Measurements from ENCODE around the gene PLXNC1. TPM values are rescaled to one million over a fixed set of nuclear protein-coding genes. Genes with fewer than 3 reads are reported as not detected.

The PLXNC1 gene
- total and polyA plus RNA-seq, 7 donors, result 1.2 to 10.2 (median 4.3) TPM

GRCh38 chr12:94261119-94261518 lies 112.7 kb downstream of the PLXNC1 start:
- intact Hi-C loops (cut with DNase I), result loop anchor here (5.0 kb wide), 1 partner anchor 114 kb away; the partner anchor contains the start of gene PLXNC1
- Histone ChIP-seq H3K36me3 (no peaks in the 10 kb centered on the region), H3K4me3 (no peak overlapping the region), H3K27me3 (no peaks in the 10 kb centered on the region), H3K4me1 (peaks cover 0 to 28% (median 23%) of the 10 kb centered on the region in 4 donors), H3K27ac (peak overlapping the region; percentile 82 to 85 (median 84)), H3K9me3 (no peaks in the 10 kb centered on the region)
- 69 to 93% methylated on average over 2 of the region's 2 CpGs for WGBS, 2 donors
- TF ChIP-seq POLR2AphosphoS5 (IDR thresholded peaks at IDR 0.05), result no peak
- TF ChIP-seq CTCF (IDR thresholded peaks at IDR 0.05), result no peak
- TF ChIP-seq POLR2A (IDR thresholded peaks at IDR 0.05), result no peak
- TF ChIP-seq EP300 (IDR thresholded peaks at IDR 0.05), result no peak
- DNase-seq, result no peak

- intact Hi-C loops (cut with DNase I), result loop anchor here (2.0 to 5.0 kb wide), 2 partner anchors 114 to 199 kb away; partner anchors contain the start of gene PLXNC1
Observed at GRCh38 chr12:94261786-94262185, 113.4 kb downstream of the PLXNC1 start.

GRCh38 chr12:94262228-94263010 lies 114.0 kb downstream of the PLXNC1 start:
- intact Hi-C loops (cut with DNase I), result loop anchor here (2.0 to 5.0 kb wide), 2 partner anchors 115 to 198 kb away; partner anchors contain the start of gene PLXNC1
- H3K36me3 ChIP-seq, result no peaks in the 10 kb centered on the region
- no peaks in the 10 kb centered on the region for H3K27me3 ChIP-seq
- peaks cover 0 to 28% (median 23%) of the 10 kb centered on the region in 4 donors for H3K4me1 ChIP-seq
- TF ChIP-seq POLR2AphosphoS5 (IDR thresholded peaks at IDR 0.05) (peak; percentile 78 to 88 (median 86)), CTCF (IDR thresholded peaks at IDR 0.05) (no peak), POLR2A (IDR thresholded peaks at IDR 0.05) (no peak), EP300 (IDR thresholded peaks at IDR 0.05) (peak in 2 of 4 donors; percentile 51 to 83)
- peak overlapping the region; percentile 42 to 59 (median 51) for H3K4me3 ChIP-seq
- H3K27ac ChIP-seq, result peak overlapping the region; percentile 82 to 85 (median 84)
- peak; percentile 95 for DNase-seq
- 28 to 30% methylated on average over 17 of the region's 17 CpGs for WGBS, 2 donors
- H3K9me3 ChIP-seq, result no peaks in the 10 kb centered on the region

More at GRCh38 chr12:94261786-94262185, 113.4 kb downstream of the PLXNC1 start:
- H3K4me1 ChIP-seq, result peaks cover 0 to 28% (median 23%) of the 10 kb centered on the region in 4 donors
- 69 to 73% methylated on average over 3 of the region's 3 CpGs for WGBS, 2 donors
- H3K9me3 ChIP-seq, result no peaks in the 10 kb centered on the region
- no peaks in the 10 kb centered on the region for H3K36me3 ChIP-seq
- H3K27ac ChIP-seq, result peak overlapping the region; percentile 82 to 85 (median 84)
- no peaks in the 10 kb centered on the region for H3K27me3 ChIP-seq
- peak overlapping the region; percentile 42 to 59 (median 51) for H3K4me3 ChIP-seq
- no peak for DNase-seq
- TF ChIP-seq POLR2AphosphoS5 (IDR thresholded peaks at IDR 0.05) (no peak), POLR2A (IDR thresholded peaks at IDR 0.05) (no peak), EP300 (IDR thresholded peaks at IDR 0.05) (no peak), CTCF (IDR thresholded peaks at IDR 0.05) (no peak)

GRCh38 chr12:94263011-94263811 lies 114.8 kb downstream of the PLXNC1 start:
- H3K4me1 ChIP-seq, result peaks cover 0 to 28% (median 23%) of the 10 kb centered on the region in 4 donors
- H3K4me3 ChIP-seq, result peak overlapping the region; percentile 42 to 59 (median 51)
- H3K36me3 ChIP-seq, result no peaks in the 10 kb centered on the region
- DNase-seq, result no peak
- no peaks in the 10 kb centered on the region for H3K9me3 ChIP-seq
- H3K27me3 ChIP-seq, result no peaks in the 10 kb centered on the region
- peak overlapping the region; percentile 82 to 85 (median 84) for H3K27ac ChIP-seq
- TF ChIP-seq POLR2A (IDR thresholded peaks at IDR 0.05) (no peak), CTCF (IDR thresholded peaks at IDR 0.05) (no peak), EP300 (IDR thresholded peaks at IDR 0.05) (no peak), POLR2AphosphoS5 (IDR thresholded peaks at IDR 0.05) (no peak)
- WGBS, 2 donors, result 53 to 63% methylated on average over 14 of the region's 14 CpGs
- intact Hi-C loops (cut with DNase I), result loop anchor here (2.0 to 5.0 kb wide), 2 partner anchors 116 to 198 kb away; partner anchors contain the start of gene PLXNC1
